ENCODE data around the gene DIDO1. TPM values are rescaled to one million over a fixed set of nuclear protein-coding genes. Genes with fewer than 3 reads are reported as not detected.
"Not testable (repeated sequence)": the region's sequence is repeated elsewhere in the genome, so short reads cannot be mapped to it uniquely, and the experiment has no call there.

The DIDO1 gene
- total RNA-seq, 4 donors from 2014 or later: 24.2 to 39.3 (median 28.7) TPM

DNA sequence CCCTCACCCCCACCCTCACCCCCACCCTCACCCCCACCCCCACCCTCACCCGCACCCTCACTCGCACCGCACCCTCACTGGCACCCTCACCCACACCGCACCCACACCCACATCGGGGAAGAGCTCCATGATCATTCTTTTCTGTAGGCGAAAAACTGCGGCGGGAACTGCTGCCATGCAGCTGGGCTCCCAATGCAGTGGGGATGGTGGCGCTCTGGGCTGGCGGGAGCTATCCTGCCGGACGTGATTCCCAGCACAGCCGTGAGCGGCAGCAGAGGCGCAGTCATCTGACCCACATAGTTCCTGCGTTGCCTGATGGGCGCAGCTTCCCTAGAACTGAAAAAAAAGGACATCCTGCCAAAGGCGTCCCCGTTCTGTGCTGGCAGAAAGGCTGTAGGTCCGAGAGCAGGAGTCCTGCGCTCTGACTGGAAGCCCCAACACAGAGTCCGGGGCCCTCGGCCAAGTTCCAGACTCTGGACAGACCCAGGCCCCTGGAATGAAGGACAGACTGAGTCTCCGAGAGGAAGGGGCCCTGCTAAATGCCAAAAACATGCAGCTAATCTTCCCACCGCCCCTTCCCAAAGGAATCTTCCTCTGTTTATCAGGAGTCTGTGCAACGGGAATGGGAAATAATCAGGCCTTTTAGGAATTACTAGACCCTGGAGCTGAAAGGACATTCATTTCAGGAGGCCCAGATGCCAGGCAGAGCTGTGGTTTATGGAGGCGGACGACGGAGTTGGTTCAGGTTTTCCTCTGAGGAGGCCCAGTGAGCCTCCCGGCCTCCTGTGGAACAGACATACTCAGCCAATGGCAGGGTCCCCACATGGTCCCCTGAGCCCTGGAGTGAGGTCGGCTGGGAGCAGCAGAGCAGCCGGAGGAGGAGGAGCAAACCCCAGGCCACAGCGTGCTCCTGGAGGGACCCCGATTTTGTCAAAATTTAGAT lies 50.6 kb downstream of the DIDO1 start:
- TF ChIP-seq POLR2A (IDR thresholded peaks at IDR 0.05): no peak
- TF ChIP-seq, protein P1, sequence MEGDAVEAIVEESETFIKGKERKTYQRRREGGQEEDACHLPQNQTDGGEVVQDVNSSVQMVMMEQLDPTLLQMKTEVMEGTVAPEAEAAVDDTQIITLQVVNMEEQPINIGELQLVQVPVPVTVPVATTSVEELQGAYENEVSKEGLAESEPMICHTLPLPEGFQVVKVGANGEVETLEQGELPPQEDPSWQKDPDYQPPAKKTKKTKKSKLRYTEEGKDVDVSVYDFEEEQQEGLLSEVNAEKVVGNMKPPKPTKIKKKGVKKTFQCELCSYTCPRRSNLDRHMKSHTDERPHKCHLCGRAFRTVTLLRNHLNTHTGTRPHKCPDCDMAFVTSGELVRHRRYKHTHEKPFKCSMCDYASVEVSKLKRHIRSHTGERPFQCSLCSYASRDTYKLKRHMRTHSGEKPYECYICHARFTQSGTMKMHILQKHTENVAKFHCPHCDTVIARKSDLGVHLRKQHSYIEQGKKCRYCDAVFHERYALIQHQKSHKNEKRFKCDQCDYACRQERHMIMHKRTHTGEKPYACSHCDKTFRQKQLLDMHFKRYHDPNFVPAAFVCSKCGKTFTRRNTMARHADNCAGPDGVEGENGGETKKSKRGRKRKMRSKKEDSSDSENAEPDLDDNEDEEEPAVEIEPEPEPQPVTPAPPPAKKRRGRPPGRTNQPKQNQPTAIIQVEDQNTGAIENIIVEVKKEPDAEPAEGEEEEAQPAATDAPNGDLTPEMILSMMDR (IDR thresholded peaks at IDR 0.05 in 4 of 5, conservative IDR thresholded peaks at IDR 0.05 in 1 of 5): peak in 4 of 5 experiments; percentile 16 to 57 (median 22)
- DNase-seq: peak; percentile 47 to 73
- H3K27ac ChIP-seq: peak overlapping the region; percentile 51 to 78 (median 67)
- no peaks in the 10 kb centered on the region for H3K27me3 ChIP-seq
- in situ Hi-C loops (cut with MboI; ENCODE audit: low sequenced_read_pairs in 4 of 4): loop anchor here in 1 of 4 donors (25.0 kb wide), 1 partner anchor 137 kb away; the partner anchor contains the start of gene BHLHE23
- no peaks in the 10 kb centered on the region for H3K9me3 ChIP-seq
- peak overlapping the region in 1 of 4 donors; percentile 19 for H3K4me3 ChIP-seq
- H3K36me3 ChIP-seq: no peaks in the 10 kb centered on the region
- peak; percentile 79 to 84 for ATAC-seq
- peaks cover 16 to 20% of the 10 kb centered on the region in 2 donors for H3K4me1 ChIP-seq
- intact Hi-C loops (cut with DNase I; ENCODE audit: low total_unique reads): no loop called here

DNA sequence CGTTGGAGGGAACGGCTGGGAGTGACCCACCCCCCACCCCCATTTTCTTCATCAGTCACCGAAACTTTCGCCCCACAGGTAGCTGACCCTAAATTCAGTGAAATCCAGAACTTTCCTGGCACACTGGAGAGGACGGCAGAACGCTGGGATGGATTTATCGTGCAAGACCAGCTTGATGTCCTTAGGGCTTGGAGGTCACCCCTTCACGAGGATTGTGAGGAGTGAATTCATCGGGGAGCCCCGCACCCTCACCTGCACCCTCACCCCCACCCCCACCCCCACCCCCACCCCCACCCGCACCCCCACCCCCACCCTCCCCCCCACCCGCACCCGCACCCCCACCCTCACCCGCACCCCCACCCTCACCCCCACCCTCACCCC lies 51.4 kb downstream of the DIDO1 start:
- ATAC-seq: no peak
- no peaks in the 10 kb centered on the region for H3K36me3 ChIP-seq

GRCh38 chr20:62873681-62874031 lies 52.6 kb downstream of the DIDO1 start:
- not testable (repeated sequence) for H3K9me3 ChIP-seq, H3K36me3 ChIP-seq, ATAC-seq, H3K4me3 ChIP-seq, H3K27me3 ChIP-seq
- DNase-seq: peak in 1 of 2 donors; percentile 70
- intact Hi-C loops (cut with DNase I; ENCODE audit: low total_unique reads) (loop anchor here (1.0 kb wide), 1 partner anchor 136 kb away; no protein-coding TSS in a partner anchor), in situ Hi-C loops (cut with MboI; ENCODE audit: low sequenced_read_pairs in 4 of 4) (loop anchor here in 1 of 4 donors (5.0 kb wide), 1 partner anchor 139 kb away; no protein-coding TSS in a partner anchor)
- peak overlapping the region in 3 of 4 donors; percentile 69 to 70 (median 70) for H3K27ac ChIP-seq
- TF ChIP-seq, protein P1 (IDR thresholded peaks at IDR 0.05 in 4 of 5, conservative IDR thresholded peaks at IDR 0.05 in 1 of 5): peak; percentile 31 to 73 (median 62)
- peaks cover 16 to 20% of the 10 kb centered on the region in 2 donors for H3K4me1 ChIP-seq

More for the DNA sequence above, 51.4 kb downstream of the DIDO1 start:
- Histone ChIP-seq H3K9me3 (no peaks in the 10 kb centered on the region), H3K4me1 (peaks cover 16 to 20% of the 10 kb centered on the region in 2 donors), H3K4me3 (no peak overlapping the region), H3K27me3 (no peaks in the 10 kb centered on the region), H3K27ac (peak overlapping the region in 3 of 4 donors; percentile 69 to 70 (median 70))
- in situ Hi-C loops (cut with MboI; ENCODE audit: low sequenced_read_pairs in 4 of 4): loop anchor here in 2 of 4 donors (5.0 to 25.0 kb wide), 2 partner anchors 137 kb away; partner anchors contain the start of gene BHLHE23 (in 1 of the 2)
- DNase-seq: no peak
- intact Hi-C loops (cut with DNase I; ENCODE audit: low total_unique reads): no loop called here
- TF ChIP-seq, protein P1 (IDR thresholded peaks at IDR 0.05 in 4 of 5, conservative IDR thresholded peaks at IDR 0.05 in 1 of 5): no peak

DNA sequence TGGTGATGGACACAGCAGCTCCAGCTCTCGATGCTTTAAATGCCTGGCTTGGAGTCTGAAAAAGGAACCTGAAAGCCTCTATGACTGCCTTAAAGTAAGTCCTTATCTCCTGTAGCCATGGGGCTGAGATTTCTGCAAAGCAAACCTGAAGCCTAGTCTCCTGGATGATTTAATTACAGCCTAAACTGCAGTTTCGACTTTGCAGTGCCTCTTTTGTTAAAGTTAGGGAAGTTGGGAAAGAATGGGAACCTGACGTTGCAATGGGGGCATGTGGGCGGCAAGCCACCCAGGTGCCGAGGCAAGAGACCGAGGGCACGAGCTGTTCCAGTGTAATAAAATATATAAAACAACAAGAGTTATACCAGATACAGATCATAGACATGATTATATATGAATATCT lies 53.0 kb downstream of the DIDO1 start:
- DNase-seq (no peak), ATAC-seq (no peak)
- TF ChIP-seq, protein P1 (IDR thresholded peaks at IDR 0.05 in 4 of 5, conservative IDR thresholded peaks at IDR 0.05 in 1 of 5): no peak
- TF ChIP-seq POLR2A (IDR thresholded peaks at IDR 0.05): no peak
- peaks cover 16 to 20% of the 10 kb centered on the region in 2 donors for H3K4me1 ChIP-seq
- in situ Hi-C loops (cut with MboI; ENCODE audit: low sequenced_read_pairs in 4 of 4): loop anchor here in 1 of 4 donors (5.0 kb wide), 1 partner anchor 139 kb away; no protein-coding TSS in a partner anchor
- no peaks in the 10 kb centered on the region for H3K36me3 ChIP-seq
- intact Hi-C loops (cut with DNase I; ENCODE audit: low total_unique reads): loop anchor here (1.0 kb wide), 1 partner anchor 136 kb away; no protein-coding TSS in a partner anchor
- H3K9me3 ChIP-seq: no peaks in the 10 kb centered on the region
- H3K4me3 ChIP-seq: no peak overlapping the region
- no peak overlapping the region for H3K27ac ChIP-seq
- H3K27me3 ChIP-seq: no peaks in the 10 kb centered on the region

Measured in gastrocnemius medialis (tissue), 4 donors.